ENCODE data around the gene SLC9A9.

SLC9A9 gene

GRCh38 chr3:143273975-143274690, 574.1 kb downstream of the SLC9A9 start:
- no peak overlapping the region for H3K4me3 ChIP-seq (ENCODE audit: insufficient read depth, low read depth, low read length, poor library complexity, severe bottlenecking)
- no peaks in the 10 kb centered on the region for H3K4me1 ChIP-seq (ENCODE audit: control insufficient read depth, insufficient read depth, low read length, poor library complexity, severe bottlenecking)
- no peaks in the 10 kb centered on the region for H3K36me3 ChIP-seq (ENCODE audit: control insufficient read depth, insufficient read depth, low read length)
- no peaks in the 10 kb centered on the region for H3K27me3 ChIP-seq (replicated peaks; ENCODE audit: control insufficient read depth, insufficient read depth, low read length, poor library complexity, severe bottlenecking)
- no peak for DNase-seq
- no peak overlapping the region for H3K27ac ChIP-seq (ENCODE audit: insufficient read depth, low read length, poor library complexity, severe bottlenecking)
- H3K9me3 ChIP-seq (ENCODE audit: control insufficient read depth, low read length) = no peaks in the 10 kb centered on the region

GRCh38 chr3:143271136-143271535, 577.1 kb downstream of the SLC9A9 start:
- Histone ChIP-seq H3K27me3 (replicated peaks; ENCODE audit: control insufficient read depth, insufficient read depth, low read length, poor library complexity, severe bottlenecking) (no peaks in the 10 kb centered on the region), H3K4me1 (ENCODE audit: control insufficient read depth, insufficient read depth, low read length, poor library complexity, severe bottlenecking) (no peaks in the 10 kb centered on the region), H3K27ac (ENCODE audit: insufficient read depth, low read length, poor library complexity, severe bottlenecking) (no peak overlapping the region)

GRCh38 chr3:143269741-143270140, 578.5 kb downstream of the SLC9A9 start:
- Histone ChIP-seq H3K9me3 (ENCODE audit: control insufficient read depth, low read length) (no peaks in the 10 kb centered on the region), H3K4me1 (ENCODE audit: control insufficient read depth, insufficient read depth, low read length, poor library complexity, severe bottlenecking) (no peaks in the 10 kb centered on the region), H3K4me3 (ENCODE audit: insufficient read depth, low read depth, low read length, poor library complexity, severe bottlenecking) (no peak overlapping the region), H3K27me3 (replicated peaks; ENCODE audit: control insufficient read depth, insufficient read depth, low read length, poor library complexity, severe bottlenecking) (no peaks in the 10 kb centered on the region), H3K27ac (ENCODE audit: insufficient read depth, low read length, poor library complexity, severe bottlenecking) (no peak overlapping the region), H3K36me3 (ENCODE audit: control insufficient read depth, insufficient read depth, low read length) (no peaks in the 10 kb centered on the region)
- no peak for DNase-seq

More at GRCh38 chr3:143271136-143271535, 577.1 kb downstream of the SLC9A9 start:
- DNase-seq = no peak
- Histone ChIP-seq H3K4me3 (ENCODE audit: insufficient read depth, low read depth, low read length, poor library complexity, severe bottlenecking) (no peak overlapping the region), H3K9me3 (ENCODE audit: control insufficient read depth, low read length) (no peaks in the 10 kb centered on the region), H3K36me3 (ENCODE audit: control insufficient read depth, insufficient read depth, low read length) (no peaks in the 10 kb centered on the region)

GRCh38 chr3:143267989-143268388, 580.3 kb downstream of the SLC9A9 start:
- no peak overlapping the region for H3K4me3 ChIP-seq (ENCODE audit: insufficient read depth, low read depth, low read length, poor library complexity, severe bottlenecking)
- DNase-seq = no peak
- H3K4me1 ChIP-seq (ENCODE audit: control insufficient read depth, insufficient read depth, low read length, poor library complexity, severe bottlenecking) = no peaks in the 10 kb centered on the region
- H3K36me3 ChIP-seq (ENCODE audit: control insufficient read depth, insufficient read depth, low read length) = no peaks in the 10 kb centered on the region
- H3K9me3 ChIP-seq (ENCODE audit: control insufficient read depth, low read length) = no peaks in the 10 kb centered on the region
- H3K27ac ChIP-seq (ENCODE audit: insufficient read depth, low read length, poor library complexity, severe bottlenecking) = no peak overlapping the region
- no peaks in the 10 kb centered on the region for H3K27me3 ChIP-seq (replicated peaks; ENCODE audit: control insufficient read depth, insufficient read depth, low read length, poor library complexity, severe bottlenecking)

- no peaks in the 10 kb centered on the region for H3K27me3 ChIP-seq (replicated peaks; ENCODE audit: control insufficient read depth, insufficient read depth, low read length, poor library complexity, severe bottlenecking)
- H3K4me1 ChIP-seq (ENCODE audit: control insufficient read depth, insufficient read depth, low read length, poor library complexity, severe bottlenecking) = no peaks in the 10 kb centered on the region
- DNase-seq = no peak
- H3K9me3 ChIP-seq (ENCODE audit: control insufficient read depth, low read length) = no peaks in the 10 kb centered on the region
- no peak overlapping the region for H3K27ac ChIP-seq (ENCODE audit: insufficient read depth, low read length, poor library complexity, severe bottlenecking)
- H3K36me3 ChIP-seq (ENCODE audit: control insufficient read depth, insufficient read depth, low read length) = no peaks in the 10 kb centered on the region
- no peak overlapping the region for H3K4me3 ChIP-seq (ENCODE audit: insufficient read depth, low read depth, low read length, poor library complexity, severe bottlenecking)
These were observed 581.3 kb downstream of the SLC9A9 start for GRCh38 chr3:143266927-143267326.

GRCh38 chr3:143266511-143266910, 581.8 kb downstream of the SLC9A9 start:
- Histone ChIP-seq H3K36me3 (ENCODE audit: control insufficient read depth, insufficient read depth, low read length) (no peaks in the 10 kb centered on the region), H3K9me3 (ENCODE audit: control insufficient read depth, low read length) (no peaks in the 10 kb centered on the region), H3K27ac (ENCODE audit: insufficient read depth, low read length, poor library complexity, severe bottlenecking) (no peak overlapping the region), H3K4me1 (ENCODE audit: control insufficient read depth, insufficient read depth, low read length, poor library complexity, severe bottlenecking) (no peaks in the 10 kb centered on the region), H3K4me3 (ENCODE audit: insufficient read depth, low read depth, low read length, poor library complexity, severe bottlenecking) (no peak overlapping the region), H3K27me3 (replicated peaks; ENCODE audit: control insufficient read depth, insufficient read depth, low read length, poor library complexity, severe bottlenecking) (no peaks in the 10 kb centered on the region)
- DNase-seq = no peak

GRCh38 chr3:143265501-143266070, 582.7 kb downstream of the SLC9A9 start:
- no peaks in the 10 kb centered on the region for H3K4me1 ChIP-seq (ENCODE audit: control insufficient read depth, insufficient read depth, low read length, poor library complexity, severe bottlenecking)
- DNase-seq = no peak
- H3K27me3 ChIP-seq (replicated peaks; ENCODE audit: control insufficient read depth, insufficient read depth, low read length, poor library complexity, severe bottlenecking) = no peaks in the 10 kb centered on the region
- no peaks in the 10 kb centered on the region for H3K9me3 ChIP-seq (ENCODE audit: control insufficient read depth, low read length)
- no peak overlapping the region for H3K4me3 ChIP-seq (ENCODE audit: insufficient read depth, low read depth, low read length, poor library complexity, severe bottlenecking)
- no peak overlapping the region for H3K27ac ChIP-seq (ENCODE audit: insufficient read depth, low read length, poor library complexity, severe bottlenecking)
- H3K36me3 ChIP-seq (ENCODE audit: control insufficient read depth, insufficient read depth, low read length) = no peaks in the 10 kb centered on the region

- Histone ChIP-seq H3K4me3 (ENCODE audit: insufficient read depth, low read depth, low read length, poor library complexity, severe bottlenecking) (no peak overlapping the region), H3K27ac (ENCODE audit: insufficient read depth, low read length, poor library complexity, severe bottlenecking) (no peak overlapping the region), H3K27me3 (replicated peaks; ENCODE audit: control insufficient read depth, insufficient read depth, low read length, poor library complexity, severe bottlenecking) (no peaks in the 10 kb centered on the region), H3K9me3 (ENCODE audit: control insufficient read depth, low read length) (no peaks in the 10 kb centered on the region), H3K4me1 (ENCODE audit: control insufficient read depth, insufficient read depth, low read length, poor library complexity, severe bottlenecking) (no peaks in the 10 kb centered on the region), H3K36me3 (ENCODE audit: control insufficient read depth, insufficient read depth, low read length) (no peaks in the 10 kb centered on the region)
- DNase-seq = no peak
These were observed 584.3 kb downstream of the SLC9A9 start for GRCh38 chr3:143263852-143264513.

GRCh38 chr3:143261848-143262247, 586.4 kb downstream of the SLC9A9 start:
- Histone ChIP-seq H3K36me3 (ENCODE audit: control insufficient read depth, insufficient read depth, low read length) (no peaks in the 10 kb centered on the region), H3K4me1 (ENCODE audit: control insufficient read depth, insufficient read depth, low read length, poor library complexity, severe bottlenecking) (no peaks in the 10 kb centered on the region), H3K27ac (ENCODE audit: insufficient read depth, low read length, poor library complexity, severe bottlenecking) (no peak overlapping the region), H3K9me3 (ENCODE audit: control insufficient read depth, low read length) (no peaks in the 10 kb centered on the region), H3K27me3 (replicated peaks; ENCODE audit: control insufficient read depth, insufficient read depth, low read length, poor library complexity, severe bottlenecking) (no peaks in the 10 kb centered on the region), H3K4me3 (ENCODE audit: insufficient read depth, low read depth, low read length, poor library complexity, severe bottlenecking) (no peak overlapping the region)
- no peak for DNase-seq

- Histone ChIP-seq H3K27ac (ENCODE audit: insufficient read depth, low read length, poor library complexity, severe bottlenecking) (no peak overlapping the region), H3K4me3 (ENCODE audit: insufficient read depth, low read depth, low read length, poor library complexity, severe bottlenecking) (no peak overlapping the region), H3K36me3 (ENCODE audit: control insufficient read depth, insufficient read depth, low read length) (no peaks in the 10 kb centered on the region), H3K9me3 (ENCODE audit: control insufficient read depth, low read length) (no peaks in the 10 kb centered on the region), H3K4me1 (ENCODE audit: control insufficient read depth, insufficient read depth, low read length, poor library complexity, severe bottlenecking) (no peaks in the 10 kb centered on the region), H3K27me3 (replicated peaks; ENCODE audit: control insufficient read depth, insufficient read depth, low read length, poor library complexity, severe bottlenecking) (no peaks in the 10 kb centered on the region)
- no peak for DNase-seq
These were observed 589.6 kb downstream of the SLC9A9 start for GRCh38 chr3:143258692-143259091.

Measured in effector memory CD4-positive, alpha-beta T cell (primary cell).